DND-41 (cell line): ENCODE measurements around the gene LRP4.

Experiments used
- CTCF ChIP-seq: IDR thresholded peaks from 2 replicates; pipeline ENCODE4 v1.5.1; 2012; ENCODE audit warnings: borderline replicate concordance, low read length, moderate library complexity, mild to moderate bottlenecking; ENCODE audit not compliant: poor library complexity, severe bottlenecking; ENCODE audit errors: extremely low read depth
- EZH2 ChIP-seq: IDR thresholded peaks from 3 replicates; pipeline ENCODE4 v1.6.1; 2012; ENCODE audit warnings: borderline replicate concordance, low read depth, mild to moderate bottlenecking, moderate library complexity, low read length, inconsistent platforms; ENCODE audit not compliant: severe bottlenecking

GRCh38 chr11:46914363-46914762 is 4.0 kb downstream of the LRP4 start:
- TF ChIP-seq CTCF: no peak
- no peak for TF ChIP-seq EZH2
